Measurements from ENCODE around the gene OLA1. TPM values are rescaled to one million over a fixed set of nuclear protein-coding genes. Genes with fewer than 3 reads are reported as not detected.

Gene OLA1
- total RNA-seq, 5 donors from 2014 or later (not counting 1 experiment from before 2014, with no cell fraction given): 32.1 to 46.1 (median 38.1) TPM

GRCh38 chr2:174070281-174070680, 178.1 kb downstream of the OLA1 start:
- 100% methylated on average over 2 of the region's 7 CpGs for WGBS (ENCODE audit: insufficient coverage)
- H3K4me3 Mint-ChIP-seq: no peak overlapping the region
- no peak for DNase-seq
- H3K4me1 ChIP-seq (ENCODE audit: control insufficient read depth in 1 of 2, extremely low read depth in 1 of 2, insufficient read depth in 2 of 2, low read length in 2 of 2): no peaks in the 10 kb centered on the region
- ChIA-PET POLR2A (no interaction called here), CTCF (interaction anchor here in 1 of 2 donors (0.5 kb wide), 1 partner anchor 137 kb away, joined by 3 read pairs; no protein-coding TSS in a partner anchor)
- no peaks in the 10 kb centered on the region for H3K9me3 ChIP-seq
- H3K4me1 Mint-ChIP-seq: no peaks in the 10 kb centered on the region
- no peaks in the 10 kb centered on the region for H3K9me3 Mint-ChIP-seq
- ATAC-seq (replicated peaks in 1 of 4): no peak
- H3K27me3 Mint-ChIP-seq: peaks cover 5 to 8% of the 10 kb centered on the region in 2 donors
- H3K36me3 ChIP-seq (ENCODE audit: control insufficient read depth in 2 of 2, extremely low read depth in 1 of 2, insufficient read depth in 1 of 2, low read length in 1 of 2): peaks cover 0 to 4% of the 10 kb centered on the region in 2 donors
- H3K27me3 ChIP-seq (replicated peaks in 1 of 2; ENCODE audit: control insufficient read depth in 2 of 2, extremely low read depth in 1 of 2, insufficient read depth in 2 of 2, low read length in 1 of 2): peaks cover 0 to 3% of the 10 kb centered on the region in 2 experiments
- H3K4me3 ChIP-seq (ENCODE audit: control insufficient read depth in 1 of 2, extremely low read depth in 1 of 2, low read length in 1 of 2): no peak overlapping the region
- H3K36me3 Mint-ChIP-seq: peaks cover 19% of the 10 kb centered on the region
- H3K27ac ChIP-seq (ENCODE audit: low read length): no peak overlapping the region
- no peak overlapping the region for H3K27ac Mint-ChIP-seq

GRCh38 chr2:174067815-174068214, 180.5 kb downstream of the OLA1 start:
- no peak for ATAC-seq (replicated peaks in 1 of 4)
- Mint-ChIP-seq H3K4me3 (no peak overlapping the region), H3K9me3 (no peaks in the 10 kb centered on the region), H3K4me1 (no peaks in the 10 kb centered on the region), H3K36me3 (peaks cover 3% of the 10 kb centered on the region), H3K27me3 (peaks cover 13 to 14% of the 10 kb centered on the region in 2 donors), H3K27ac (no peak overlapping the region)
- WGBS (ENCODE audit: insufficient coverage): no CpG with 5 or more reads among the region's 2 CpGs
- DNase-seq: no peak
- ChIA-PET CTCF (no interaction called here), POLR2A (no interaction called here)
- Histone ChIP-seq H3K4me1 (ENCODE audit: control insufficient read depth in 1 of 2, extremely low read depth in 1 of 2, insufficient read depth in 2 of 2, low read length in 2 of 2) (no peaks in the 10 kb centered on the region), H3K36me3 (ENCODE audit: control insufficient read depth in 2 of 2, extremely low read depth in 1 of 2, insufficient read depth in 1 of 2, low read length in 1 of 2) (no peaks in the 10 kb centered on the region), H3K27me3 (replicated peaks in 1 of 2; ENCODE audit: control insufficient read depth in 2 of 2, extremely low read depth in 1 of 2, insufficient read depth in 2 of 2, low read length in 1 of 2) (peaks cover 0 to 3% of the 10 kb centered on the region in 2 experiments), H3K9me3 (no peaks in the 10 kb centered on the region), H3K27ac (ENCODE audit: low read length) (no peak overlapping the region), H3K4me3 (ENCODE audit: control insufficient read depth in 1 of 2, extremely low read depth in 1 of 2, low read length in 1 of 2) (no peak overlapping the region)

GRCh38 chr2:174066871-174067270, 181.5 kb downstream of the OLA1 start:
- peaks cover 0 to 7% of the 10 kb centered on the region in 2 experiments for H3K27me3 ChIP-seq (replicated peaks in 1 of 2; ENCODE audit: control insufficient read depth in 2 of 2, extremely low read depth in 1 of 2, insufficient read depth in 2 of 2, low read length in 1 of 2)
- no peak overlapping the region for H3K27ac Mint-ChIP-seq
- no peak overlapping the region for H3K27ac ChIP-seq (ENCODE audit: low read length)
- H3K4me1 ChIP-seq (ENCODE audit: control insufficient read depth in 1 of 2, extremely low read depth in 1 of 2, insufficient read depth in 2 of 2, low read length in 2 of 2): no peaks in the 10 kb centered on the region
- no peak overlapping the region for H3K4me3 ChIP-seq (ENCODE audit: control insufficient read depth in 1 of 2, extremely low read depth in 1 of 2, low read length in 1 of 2)
- DNase-seq: no peak
- no peaks in the 10 kb centered on the region for H3K9me3 ChIP-seq
- H3K36me3 ChIP-seq (ENCODE audit: control insufficient read depth in 2 of 2, extremely low read depth in 1 of 2, insufficient read depth in 1 of 2, low read length in 1 of 2): no peaks in the 10 kb centered on the region
- CTCF ChIA-PET: no interaction called here
- H3K27me3 Mint-ChIP-seq: peaks cover 13 to 14% of the 10 kb centered on the region in 2 donors
- H3K36me3 Mint-ChIP-seq: no peaks in the 10 kb centered on the region
- no peak overlapping the region for H3K4me3 Mint-ChIP-seq
- ATAC-seq (replicated peaks in 1 of 4): no peak
- H3K9me3 Mint-ChIP-seq: no peaks in the 10 kb centered on the region
- no CpG with 5 or more reads among the region's 7 CpGs for WGBS (ENCODE audit: insufficient coverage)
- POLR2A ChIA-PET: no interaction called here
- H3K4me1 Mint-ChIP-seq: no peaks in the 10 kb centered on the region

DNA sequence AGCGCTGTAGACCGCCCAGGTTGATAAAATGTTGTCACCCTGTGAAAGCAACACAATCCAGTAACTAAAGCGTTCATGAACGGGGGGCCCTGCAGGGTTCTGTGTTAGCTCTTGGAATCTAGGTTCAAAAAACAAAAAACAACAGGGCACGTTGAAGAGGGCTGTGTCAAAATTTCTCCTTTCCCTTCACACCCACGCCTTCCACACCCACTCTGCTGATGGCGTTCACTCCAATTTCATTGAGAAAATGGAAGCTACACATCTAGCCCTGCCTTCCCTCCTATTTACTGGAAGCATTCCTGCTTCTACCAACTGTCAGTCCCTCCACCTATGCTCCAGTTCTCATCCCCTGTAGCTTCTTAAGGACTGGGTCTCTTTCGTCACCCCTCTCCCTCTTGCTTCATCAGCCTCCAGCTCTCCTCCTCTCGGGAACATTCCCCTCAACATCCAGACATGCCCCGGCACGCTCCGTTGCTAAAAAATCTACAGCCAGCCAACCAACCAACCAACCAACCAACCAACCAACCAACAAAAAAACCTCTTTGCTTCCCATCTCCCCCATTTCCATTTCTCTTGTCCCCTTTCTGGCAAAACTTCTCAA, 184.7 kb downstream of the OLA1 start:
- Mint-ChIP-seq H3K9me3 (peaks cover 0 to 12% (median 0%) of the 10 kb centered on the region in 3 donors), H3K27ac (no peak overlapping the region), H3K4me3 (no peak overlapping the region), H3K4me1 (no peaks in the 10 kb centered on the region), H3K27me3 (peaks cover 16 to 19% of the 10 kb centered on the region in 2 donors), H3K36me3 (peaks cover 6% of the 10 kb centered on the region)
- Histone ChIP-seq H3K9me3 (no peaks in the 10 kb centered on the region), H3K27ac (ENCODE audit: low read length) (no peak overlapping the region), H3K36me3 (ENCODE audit: control insufficient read depth in 2 of 2, extremely low read depth in 1 of 2, insufficient read depth in 1 of 2, low read length in 1 of 2) (no peaks in the 10 kb centered on the region), H3K4me1 (ENCODE audit: control insufficient read depth in 1 of 2, extremely low read depth in 1 of 2, insufficient read depth in 2 of 2, low read length in 2 of 2) (no peaks in the 10 kb centered on the region), H3K4me3 (ENCODE audit: control insufficient read depth in 1 of 2, extremely low read depth in 1 of 2, low read length in 1 of 2) (no peak overlapping the region), H3K27me3 (replicated peaks in 1 of 2; ENCODE audit: control insufficient read depth in 2 of 2, extremely low read depth in 1 of 2, insufficient read depth in 2 of 2, low read length in 1 of 2) (peaks cover 0 to 7% of the 10 kb centered on the region in 2 experiments)
- ATAC-seq (replicated peaks in 1 of 4) (no peak), DNase-seq (no peak)
- 89% methylated on average over 11 of the region's 12 CpGs for WGBS (ENCODE audit: insufficient coverage)
- ChIA-PET CTCF (no interaction called here), POLR2A (no interaction called here)

- Mint-ChIP-seq H3K4me3 (no peak overlapping the region), H3K36me3 (peaks cover 6% of the 10 kb centered on the region), H3K9me3 (peaks cover 0 to 16% (median 3%) of the 10 kb centered on the region in 3 donors), H3K4me1 (no peaks in the 10 kb centered on the region), H3K27ac (no peak overlapping the region), H3K27me3 (peaks cover 19 to 22% of the 10 kb centered on the region in 2 donors)
- no peaks in the 10 kb centered on the region for H3K36me3 ChIP-seq (ENCODE audit: control insufficient read depth in 2 of 2, extremely low read depth in 1 of 2, insufficient read depth in 1 of 2, low read length in 1 of 2)
- WGBS (ENCODE audit: insufficient coverage): 97% methylated on average over 7 of the region's 7 CpGs
- CTCF ChIA-PET: no interaction called here
- POLR2A ChIA-PET: no interaction called here
- no peaks in the 10 kb centered on the region for H3K4me1 ChIP-seq (ENCODE audit: control insufficient read depth in 1 of 2, extremely low read depth in 1 of 2, insufficient read depth in 2 of 2, low read length in 2 of 2)
- peaks cover 0 to 7% of the 10 kb centered on the region in 2 experiments for H3K27me3 ChIP-seq (replicated peaks in 1 of 2; ENCODE audit: control insufficient read depth in 2 of 2, extremely low read depth in 1 of 2, insufficient read depth in 2 of 2, low read length in 1 of 2)
- no peak overlapping the region for H3K27ac ChIP-seq (ENCODE audit: low read length)
- no peak overlapping the region for H3K4me3 ChIP-seq (ENCODE audit: control insufficient read depth in 1 of 2, extremely low read depth in 1 of 2, low read length in 1 of 2)
- ATAC-seq (replicated peaks in 1 of 4) (no peak), DNase-seq (no peak)
- no peaks in the 10 kb centered on the region for H3K9me3 ChIP-seq
Measured at GRCh38 chr2:174062934-174063333, 185.4 kb downstream of the OLA1 start.

GRCh38 chr2:174059884-174060244, 188.5 kb downstream of the OLA1 start:
- no peak overlapping the region for H3K27ac ChIP-seq (ENCODE audit: low read length)
- Mint-ChIP-seq H3K36me3 (peaks cover 6% of the 10 kb centered on the region), H3K27ac (no peak overlapping the region), H3K27me3 (peaks cover 13% of the 10 kb centered on the region in 2 donors), H3K4me3 (no peak overlapping the region), H3K4me1 (no peaks in the 10 kb centered on the region), H3K9me3 (peaks cover 0 to 16% (median 3%) of the 10 kb centered on the region in 3 donors)
- no peaks in the 10 kb centered on the region for H3K4me1 ChIP-seq (ENCODE audit: control insufficient read depth in 1 of 2, extremely low read depth in 1 of 2, insufficient read depth in 2 of 2, low read length in 2 of 2)
- WGBS (ENCODE audit: insufficient coverage): no CpG with 5 or more reads among the region's 3 CpGs
- no peaks in the 10 kb centered on the region for H3K9me3 ChIP-seq
- DNase-seq: no peak
- H3K4me3 ChIP-seq (ENCODE audit: control insufficient read depth in 1 of 2, extremely low read depth in 1 of 2, low read length in 1 of 2): no peak overlapping the region
- ChIA-PET POLR2A (no interaction called here), CTCF (no interaction called here)
- H3K27me3 ChIP-seq (replicated peaks in 1 of 2; ENCODE audit: control insufficient read depth in 2 of 2, extremely low read depth in 1 of 2, insufficient read depth in 2 of 2, low read length in 1 of 2): peaks cover 0 to 5% of the 10 kb centered on the region in 2 experiments
- no peaks in the 10 kb centered on the region for H3K36me3 ChIP-seq (ENCODE audit: control insufficient read depth in 2 of 2, extremely low read depth in 1 of 2, insufficient read depth in 1 of 2, low read length in 1 of 2)
- no peak for ATAC-seq (replicated peaks in 1 of 4)
